ENCODE results near the gene KCND3. TPM values are rescaled to one million over a fixed set of nuclear protein-coding genes. Genes with fewer than 3 reads are reported as not detected.

Gene KCND3
- total and polyA plus RNA-seq, 8 donors = 0.87 to 15.8 (median 4.5) TPM

GRCh38 chr1:111822138-111822537 lies 167.3 kb downstream of the KCND3 start:
- H3K27me3 ChIP-seq = no peaks in the 10 kb centered on the region
- H3K9me3 ChIP-seq = peaks cover 0 to 11% (median 0%) of the 10 kb centered on the region in 4 donors
- no peak overlapping the region for H3K27ac ChIP-seq
- intact Hi-C loops (cut with DNase I; ENCODE audit: low total_unique reads) = no loop called here
- whole genome bisulfite sequencing, 5 donors = 84 to 89% (median 88%) methylated on average over 6 of the region's 6 CpGs
- H3K4me1 ChIP-seq = no peaks in the 10 kb centered on the region
- no peak overlapping the region for H3K4me3 ChIP-seq
- no peak for TF ChIP-seq POLR2A (IDR thresholded peaks at IDR 0.05)
- TF ChIP-seq POLR2AphosphoS5 (IDR thresholded peaks at IDR 0.05) = no peak
- no peak for TF ChIP-seq EP300 (IDR thresholded peaks at IDR 0.05)
- no peak for TF ChIP-seq CTCF (IDR thresholded peaks at IDR 0.05)
- no peaks in the 10 kb centered on the region for H3K36me3 ChIP-seq
- no peak for DNase-seq

GRCh38 chr1:111821121-111821745 lies 168.2 kb downstream of the KCND3 start:
- intact Hi-C loops (cut with DNase I; ENCODE audit: low total_unique reads) = no loop called here
- WGBS, 5 donors = 70 to 86% (median 77%) methylated on average over 6 to 7 of the region's 7 CpGs
- TF ChIP-seq POLR2A (IDR thresholded peaks at IDR 0.05) (no peak), EP300 (IDR thresholded peaks at IDR 0.05) (no peak), CTCF (IDR thresholded peaks at IDR 0.05) (no peak), POLR2AphosphoS5 (IDR thresholded peaks at IDR 0.05) (no peak)
- DNase-seq = no peak
- Histone ChIP-seq H3K4me3 (no peak overlapping the region), H3K36me3 (no peaks in the 10 kb centered on the region), H3K27ac (no peak overlapping the region), H3K27me3 (no peaks in the 10 kb centered on the region), H3K4me1 (no peaks in the 10 kb centered on the region), H3K9me3 (peaks cover 0 to 11% (median 0%) of the 10 kb centered on the region in 4 donors)

GRCh38 chr1:111819566-111820263 lies 169.8 kb downstream of the KCND3 start:
- Histone ChIP-seq H3K9me3 (peaks cover 0 to 5% (median 0%) of the 10 kb centered on the region in 4 donors), H3K4me1 (no peaks in the 10 kb centered on the region), H3K36me3 (no peaks in the 10 kb centered on the region), H3K27ac (no peak overlapping the region), H3K4me3 (no peak overlapping the region), H3K27me3 (no peaks in the 10 kb centered on the region)
- 74 to 85% (median 80%) methylated on average over 9 of the region's 9 CpGs for WGBS, 5 donors
- no peak for TF ChIP-seq POLR2A (IDR thresholded peaks at IDR 0.05)
- intact Hi-C loops (cut with DNase I; ENCODE audit: low total_unique reads) = no loop called here
- no peak for DNase-seq

GRCh38 chr1:111818546-111818945 lies 170.9 kb downstream of the KCND3 start:
- H3K27me3 ChIP-seq = no peaks in the 10 kb centered on the region
- no peak overlapping the region for H3K27ac ChIP-seq
- H3K36me3 ChIP-seq = no peaks in the 10 kb centered on the region
- H3K4me3 ChIP-seq = no peak overlapping the region
- 72 to 84% (median 81%) methylated on average over 5 of the region's 5 CpGs for WGBS, 5 donors
- no peaks in the 10 kb centered on the region for H3K9me3 ChIP-seq
- H3K4me1 ChIP-seq = no peaks in the 10 kb centered on the region
- intact Hi-C loops (cut with DNase I; ENCODE audit: low total_unique reads) = no loop called here
- TF ChIP-seq POLR2AphosphoS5 (IDR thresholded peaks at IDR 0.05) (no peak), CTCF (IDR thresholded peaks at IDR 0.05) (no peak), EP300 (IDR thresholded peaks at IDR 0.05) (no peak)
- DNase-seq = no peak

GRCh38 chr1:111818081-111818480 lies 171.4 kb downstream of the KCND3 start:
- Histone ChIP-seq H3K36me3 (no peaks in the 10 kb centered on the region), H3K27ac (no peak overlapping the region), H3K9me3 (no peaks in the 10 kb centered on the region), H3K27me3 (no peaks in the 10 kb centered on the region), H3K4me3 (no peak overlapping the region), H3K4me1 (no peaks in the 10 kb centered on the region)
- WGBS, 5 donors = 73 to 87% (median 78%) methylated on average over 4 of the region's 4 CpGs
- intact Hi-C loops (cut with DNase I; ENCODE audit: low total_unique reads) = no loop called here
- no peak for DNase-seq
- TF ChIP-seq EP300 (IDR thresholded peaks at IDR 0.05) (no peak), POLR2AphosphoS5 (IDR thresholded peaks at IDR 0.05) (no peak), CTCF (IDR thresholded peaks at IDR 0.05) (no peak), POLR2A (IDR thresholded peaks at IDR 0.05) (no peak)
